Right kidney (tissue), 1 donor: ENCODE results near the gene PRRT4.

Experiments
- DNase-seq: peaks from one replicate; pipeline ENCODE4 v3.0.0-alpha.2; 2016

PRRT4 gene

GRCh38 chr7:128374041-128374440 is 12.6 kb upstream of the PRRT4 start:
- no peak for DNase-seq

DNA sequence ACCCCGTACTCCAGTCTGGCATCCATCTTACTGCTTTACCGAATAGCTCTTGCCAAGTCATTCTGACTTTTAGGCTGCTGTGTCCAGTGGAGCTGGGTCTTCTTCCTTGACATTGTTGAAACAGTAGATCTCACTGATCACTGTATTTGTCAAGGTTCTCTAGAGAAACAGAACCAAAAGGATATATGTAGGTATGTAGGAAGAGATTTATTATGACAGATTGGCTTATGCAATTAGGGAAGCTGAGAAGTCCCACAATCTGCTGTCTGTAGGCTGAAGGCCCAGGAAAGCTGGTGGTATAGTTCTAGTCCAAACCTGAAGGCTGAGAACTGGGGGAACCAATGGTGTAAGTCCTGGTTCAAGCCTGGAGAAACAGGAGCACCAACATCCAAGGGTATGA is 12.1 kb upstream of the PRRT4 start:
- no peak for DNase-seq

DNA sequence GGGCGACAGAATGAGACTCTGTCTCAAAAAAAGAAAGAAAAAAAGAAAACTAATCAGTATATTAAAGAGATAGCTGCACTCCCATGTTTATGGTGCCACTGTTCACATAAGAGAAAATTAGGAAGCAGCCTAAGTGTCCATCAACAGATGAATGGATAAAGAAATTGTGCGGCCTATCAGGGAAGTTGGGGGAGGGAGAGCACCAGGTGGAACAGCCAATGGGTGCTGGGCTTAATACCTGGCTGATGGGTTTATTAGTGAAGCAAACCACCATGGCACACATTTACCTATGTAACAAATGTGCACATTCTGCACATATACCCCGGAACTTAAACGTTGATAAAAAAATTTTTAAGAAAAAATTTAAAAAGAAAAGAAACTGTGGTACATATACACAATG is 9.0 kb upstream of the PRRT4 start:
- DNase-seq, result no peak

DNA sequence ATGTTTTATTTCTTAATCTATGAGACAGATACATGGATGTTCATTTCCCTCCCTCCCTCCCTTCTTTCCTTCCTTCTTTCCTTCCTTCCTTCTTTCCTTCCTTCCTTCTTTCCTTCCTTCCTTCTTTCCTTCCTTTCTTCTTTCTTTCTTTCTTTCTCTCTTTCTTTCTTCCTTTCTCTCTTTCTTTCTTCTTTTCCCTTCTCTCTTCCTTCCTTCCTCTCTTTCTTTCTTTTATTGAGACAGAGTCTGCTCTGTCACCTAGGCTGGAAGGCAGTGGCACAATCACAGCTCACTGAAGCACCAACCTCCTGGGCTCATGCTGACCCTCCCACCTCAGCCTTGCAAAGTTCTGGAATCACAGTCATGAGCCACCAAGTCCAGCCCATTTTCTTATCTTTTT is 5.5 kb upstream of the PRRT4 start:
- DNase-seq, result no peak

GRCh38 chr7:128366300-128366699 is 4.8 kb upstream of the PRRT4 start:
- no peak for DNase-seq

GRCh38 chr7:128365432-128365831 is 3.9 kb upstream of the PRRT4 start:
- no peak for DNase-seq

DNA sequence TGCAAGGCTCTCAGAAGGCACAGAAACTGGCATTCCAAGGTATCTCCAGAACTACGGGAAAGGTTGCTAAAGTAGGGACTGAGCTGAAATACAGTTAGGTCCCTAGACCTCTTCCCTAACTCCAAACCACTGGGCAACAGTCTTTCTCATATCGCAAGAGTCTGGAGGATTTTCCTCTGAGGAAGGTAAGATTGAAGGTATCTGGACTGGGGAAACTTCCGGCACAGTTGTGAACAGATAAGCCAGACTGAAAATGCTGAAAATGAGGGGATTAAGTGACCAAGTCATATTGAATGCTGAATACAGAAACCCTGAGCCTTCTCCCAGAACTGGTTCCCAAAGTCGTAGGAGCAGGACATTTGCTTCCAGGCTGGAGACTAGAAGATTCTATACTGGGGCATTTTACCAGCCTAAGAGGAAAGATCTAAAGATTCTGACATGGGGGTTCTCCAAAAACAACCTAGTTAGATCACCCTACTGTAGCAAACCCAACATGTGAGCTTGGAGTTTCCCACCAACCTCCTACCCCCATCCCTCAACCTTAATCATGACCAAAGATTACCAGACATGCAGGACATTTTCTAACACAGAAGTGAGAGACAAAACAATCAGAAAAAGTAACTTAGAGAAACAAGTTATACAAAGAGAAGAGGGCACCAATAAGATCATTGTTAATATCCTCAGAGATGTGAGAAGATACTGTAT is 2.8 kb upstream of the PRRT4 start:
- no peak for DNase-seq

DNA sequence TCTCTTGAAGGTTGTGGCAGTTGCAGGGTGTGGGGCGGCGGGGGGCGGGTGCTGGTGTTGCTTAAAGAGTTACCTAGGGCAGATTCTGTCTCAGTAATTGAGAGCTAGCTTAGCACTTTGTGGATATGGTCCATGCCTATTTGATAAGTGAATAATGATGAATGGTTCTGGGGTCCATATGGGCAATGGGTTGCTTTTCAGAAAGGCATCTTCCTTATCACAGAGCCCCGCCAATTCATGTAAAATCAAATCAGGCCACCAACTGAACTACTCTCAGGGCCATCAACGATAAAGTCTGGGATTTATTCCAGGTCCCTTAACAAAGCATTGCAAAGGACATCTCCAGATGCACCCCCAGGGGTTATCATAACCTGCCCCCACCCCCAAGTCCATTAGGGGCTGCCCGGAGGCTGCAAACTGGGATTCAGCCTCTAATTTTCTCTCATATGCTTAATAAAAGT is 1.8 kb upstream of the PRRT4 start:
- no peak for DNase-seq

GRCh38 chr7:128362670-128363069 is 1.2 kb upstream of the PRRT4 start:
- no peak for DNase-seq

DNA sequence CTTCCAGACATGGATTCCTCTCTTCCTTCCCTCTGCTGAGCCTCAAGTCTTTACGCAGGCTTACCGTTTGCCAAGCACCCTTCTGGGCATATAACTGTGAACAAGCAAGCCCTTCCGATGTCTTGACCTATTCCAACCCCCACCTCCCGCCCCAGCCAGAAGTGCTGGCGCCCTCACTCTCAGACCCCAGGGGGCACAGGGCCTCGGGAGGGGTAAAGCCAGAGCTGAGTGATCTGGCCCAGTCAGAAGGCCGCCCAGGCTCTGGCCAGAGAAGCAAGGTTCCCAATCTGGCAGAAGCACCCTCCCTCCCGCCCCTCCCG is 1.2 kb downstream of the PRRT4 start:
- no peak for DNase-seq

GRCh38 chr7:128359939-128360338 is 1.6 kb downstream of the PRRT4 start:
- no peak for DNase-seq

DNA sequence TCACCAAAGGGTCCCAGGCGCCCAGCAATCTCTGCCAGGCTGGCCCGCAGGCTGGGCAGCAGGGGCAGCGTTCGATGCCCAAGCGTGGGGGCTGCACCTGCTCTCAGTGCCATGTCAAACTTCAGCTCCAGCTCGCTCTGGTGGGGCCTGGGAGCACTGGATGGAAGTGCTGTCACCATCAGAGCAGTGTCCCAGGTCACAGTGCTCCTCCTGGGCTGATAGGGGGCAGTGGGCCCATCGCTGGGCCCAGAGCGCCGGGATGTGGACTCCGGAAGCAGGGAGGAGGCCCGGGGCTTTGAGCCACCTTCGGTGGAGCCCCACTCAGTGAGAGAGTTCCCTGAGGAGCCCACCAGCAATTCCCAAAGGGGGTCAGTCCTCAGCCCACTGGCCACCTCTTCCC is 2.2 kb downstream of the PRRT4 start:
- no peak for DNase-seq

- no peak for DNase-seq
These were observed 3.3 kb downstream of the PRRT4 start for GRCh38 chr7:128358233-128358632.

DNA sequence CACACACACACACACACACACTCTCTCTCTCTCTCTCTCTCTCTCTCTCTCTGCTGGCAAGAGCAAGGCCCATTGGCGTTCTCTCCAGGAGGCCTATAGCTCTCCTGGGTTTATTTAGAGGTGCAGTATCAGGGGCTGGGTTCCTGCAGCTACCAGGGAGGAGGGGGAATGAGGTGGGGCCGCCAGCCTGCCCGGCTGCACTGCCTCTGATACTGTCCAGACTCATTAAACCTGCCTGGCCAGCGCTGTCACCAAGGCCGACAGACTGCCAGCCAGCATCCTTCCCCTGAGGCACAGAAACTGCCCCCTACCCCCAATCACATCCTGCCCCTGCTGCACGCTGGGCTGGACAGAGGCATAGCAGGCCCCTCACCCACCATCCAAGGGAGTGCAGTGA is 4.3 kb downstream of the PRRT4 start:
- DNase-seq, result no peak

DNA sequence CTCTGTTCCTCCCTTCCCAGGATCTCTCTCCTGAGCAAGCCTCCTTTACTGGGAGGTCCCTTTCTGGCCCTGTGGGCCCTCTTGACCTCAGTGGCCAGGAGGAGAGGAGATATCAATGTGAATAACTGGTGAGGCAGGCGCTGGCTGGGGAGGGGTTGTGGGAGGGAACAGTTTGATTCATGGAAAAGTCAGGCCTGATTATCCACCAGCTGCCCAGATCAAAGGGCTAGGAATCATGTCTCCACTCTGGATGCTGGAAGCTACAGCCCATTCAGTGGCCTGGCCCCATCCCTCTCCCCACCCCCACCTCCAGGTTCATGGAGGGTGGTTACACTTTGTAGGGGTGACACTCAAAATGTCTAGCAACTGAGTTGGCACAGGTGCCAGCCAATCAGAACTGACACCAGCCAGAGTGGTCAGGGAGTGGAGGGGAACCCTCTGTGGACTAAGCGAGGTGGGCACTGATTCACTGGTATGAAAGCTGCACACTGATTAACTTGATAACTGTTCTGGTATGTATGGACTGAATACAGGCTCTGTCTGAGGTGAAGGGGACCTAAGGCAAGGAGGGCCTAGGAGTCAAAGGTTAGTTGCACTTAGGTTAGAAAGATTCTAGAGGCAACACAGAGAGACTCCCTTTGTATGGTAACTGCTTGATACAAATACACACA is 4.8 kb downstream of the PRRT4 start:
- DNase-seq, result no peak

DNA sequence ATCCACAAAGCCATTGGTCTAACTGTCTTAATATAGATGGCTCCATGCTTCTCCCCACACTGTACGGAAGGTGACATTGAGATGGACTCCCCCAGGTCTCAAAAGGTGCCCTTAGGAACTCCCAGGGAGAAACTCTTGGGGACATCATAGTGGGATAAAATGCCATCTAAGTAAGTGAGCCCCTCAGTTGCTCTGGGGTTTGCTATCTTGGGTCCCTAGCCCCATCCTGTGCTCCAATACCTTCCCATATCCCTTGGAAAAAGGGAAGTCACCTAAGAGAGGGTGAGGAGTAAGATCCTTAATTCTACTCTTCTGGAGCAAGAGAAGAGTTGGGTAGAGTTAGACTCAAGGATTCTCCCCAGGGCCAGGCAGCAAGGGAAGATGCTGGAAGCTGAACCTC is 7.9 kb downstream of the PRRT4 start:
- no peak for DNase-seq

DNA sequence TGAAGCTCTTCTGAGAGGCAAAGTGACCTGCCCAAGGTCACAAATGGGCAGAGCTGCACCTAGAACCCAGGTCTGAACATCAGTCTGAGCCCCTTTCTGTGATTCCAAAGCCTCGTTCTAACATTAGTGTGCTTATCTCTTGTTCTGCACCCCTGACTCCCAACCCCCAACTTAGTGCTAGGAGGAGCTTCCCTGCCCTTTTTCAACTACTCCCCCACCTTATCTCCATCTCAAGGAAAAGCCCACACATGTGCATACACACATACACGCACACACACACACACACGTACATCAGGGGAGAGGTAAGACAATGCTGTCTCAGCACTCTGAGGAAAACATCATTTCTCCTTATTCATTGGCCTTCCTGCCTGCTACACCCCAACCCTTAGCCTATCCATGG is 8.3 kb downstream of the PRRT4 start:
- no peak for DNase-seq

- no peak for DNase-seq
These were observed 8.9 kb downstream of the PRRT4 start for GRCh38 chr7:128352636-128353035.

DNA sequence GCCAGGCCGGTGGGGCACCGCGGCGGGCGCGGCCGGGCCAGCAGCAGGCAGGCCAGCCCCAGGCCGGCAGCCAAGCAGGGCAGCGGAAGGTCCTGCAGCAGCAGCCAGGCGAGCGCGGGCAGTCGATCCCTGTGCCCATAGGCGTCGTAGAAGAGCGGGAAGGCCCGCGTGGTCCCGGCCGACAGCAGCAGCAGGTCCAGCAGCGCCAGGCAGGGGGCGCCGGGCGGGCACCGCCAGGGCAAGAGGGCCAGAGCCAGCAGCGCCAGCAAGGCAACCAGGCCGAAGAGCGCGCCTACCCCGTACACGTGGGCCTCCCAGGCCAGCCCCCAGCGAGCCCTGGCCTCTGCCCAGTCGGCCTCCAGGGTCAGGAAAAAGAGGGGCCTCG is 9.3 kb downstream of the PRRT4 start:
- peak; percentile 70 for DNase-seq

DNA sequence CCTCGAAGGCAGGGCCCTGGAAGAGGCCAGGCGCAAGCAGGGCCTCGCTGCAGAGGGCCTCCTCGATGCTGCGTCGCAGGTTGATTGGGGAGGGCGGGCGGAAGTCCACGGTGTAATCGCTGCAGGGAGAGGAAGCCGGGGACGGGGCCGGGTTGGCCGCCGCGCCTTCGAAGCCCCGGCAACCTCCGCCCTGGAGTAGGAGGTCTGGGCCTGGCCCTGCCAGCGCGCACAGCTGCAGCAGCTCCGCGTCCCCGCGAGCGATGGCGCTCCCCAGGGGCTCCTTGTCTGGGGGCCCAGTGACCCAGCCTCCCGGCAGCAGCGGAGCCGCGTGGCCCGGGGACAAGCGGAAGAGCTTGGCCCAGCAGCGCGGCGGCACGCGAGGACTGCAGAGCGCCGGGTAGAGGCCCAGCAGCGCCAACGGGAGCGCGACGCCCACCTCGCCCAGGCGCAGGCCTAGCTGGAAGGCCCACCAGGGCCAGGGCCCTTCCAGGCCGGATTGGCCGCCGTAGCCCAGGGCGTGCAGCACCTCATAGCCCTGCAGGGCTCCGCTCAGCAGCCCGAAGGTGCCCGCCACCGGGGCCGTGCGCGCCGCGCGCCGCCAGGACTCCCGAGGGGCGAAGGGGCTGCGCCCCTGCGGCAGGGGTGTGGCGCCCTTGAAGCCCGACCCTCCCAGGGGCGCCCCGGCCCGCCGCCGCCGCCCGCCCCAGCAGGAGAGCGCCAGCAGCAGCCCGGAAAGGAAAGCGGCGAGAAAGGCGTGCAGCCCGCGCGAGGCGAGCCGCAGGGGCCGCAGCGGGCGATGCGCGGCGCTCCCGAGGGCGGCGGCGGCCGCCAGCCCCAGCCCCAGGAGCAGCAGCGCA is 10.0 kb downstream of the PRRT4 start:
- peak; percentile 77 for DNase-seq

- no peak for DNase-seq
These were observed 10.7 kb downstream of the PRRT4 start for GRCh38 chr7:128350708-128351295.

DNA sequence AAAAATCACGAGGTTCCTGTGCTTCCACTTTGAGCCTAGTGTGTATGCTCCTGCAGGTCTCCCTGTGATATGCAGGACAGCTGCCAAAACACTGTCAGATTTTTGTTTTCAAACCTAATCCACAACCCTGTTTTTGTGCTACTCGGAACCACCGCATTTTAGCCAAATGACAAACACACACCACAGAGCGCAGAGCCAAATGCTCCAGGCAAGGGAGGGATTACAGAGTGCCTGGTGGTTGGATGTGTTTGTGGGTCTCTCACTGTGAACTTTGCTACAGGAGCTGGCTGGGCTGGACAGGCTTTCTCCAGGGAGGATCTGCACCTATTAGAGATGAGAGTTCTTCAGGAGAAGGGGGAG is 12.0 kb downstream of the PRRT4 start:
- no peak for DNase-seq

DNA sequence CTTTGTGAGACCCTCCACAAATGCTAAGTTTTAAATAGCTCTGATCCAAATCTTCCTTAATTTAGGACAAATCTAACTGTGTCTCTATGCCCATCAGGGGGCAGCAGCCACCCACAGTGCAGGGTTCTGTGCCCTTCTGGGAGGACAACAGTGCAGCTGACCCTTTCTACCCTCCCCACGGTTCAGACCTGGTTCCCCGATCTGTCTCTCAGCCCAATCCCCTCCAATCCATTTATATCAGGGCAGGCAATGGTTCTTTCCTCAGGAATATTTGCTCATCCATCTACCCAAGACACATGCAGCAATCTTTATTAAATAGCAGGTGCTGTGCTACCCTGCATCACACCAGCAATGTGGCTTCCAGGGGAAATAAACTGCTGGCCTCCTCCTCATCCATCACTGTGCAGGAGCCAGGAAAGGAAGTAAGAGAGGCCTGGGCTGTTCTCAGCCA is 13.8 kb downstream of the PRRT4 start:
- no peak for DNase-seq
